ENCODE results near the gene UPK2. TPM values are rescaled to one million over a fixed set of nuclear protein-coding genes. Genes with fewer than 3 reads are reported as not detected.

UPK2 gene
- polyA plus RNA-seq, 3 donors = not detected

DNA sequence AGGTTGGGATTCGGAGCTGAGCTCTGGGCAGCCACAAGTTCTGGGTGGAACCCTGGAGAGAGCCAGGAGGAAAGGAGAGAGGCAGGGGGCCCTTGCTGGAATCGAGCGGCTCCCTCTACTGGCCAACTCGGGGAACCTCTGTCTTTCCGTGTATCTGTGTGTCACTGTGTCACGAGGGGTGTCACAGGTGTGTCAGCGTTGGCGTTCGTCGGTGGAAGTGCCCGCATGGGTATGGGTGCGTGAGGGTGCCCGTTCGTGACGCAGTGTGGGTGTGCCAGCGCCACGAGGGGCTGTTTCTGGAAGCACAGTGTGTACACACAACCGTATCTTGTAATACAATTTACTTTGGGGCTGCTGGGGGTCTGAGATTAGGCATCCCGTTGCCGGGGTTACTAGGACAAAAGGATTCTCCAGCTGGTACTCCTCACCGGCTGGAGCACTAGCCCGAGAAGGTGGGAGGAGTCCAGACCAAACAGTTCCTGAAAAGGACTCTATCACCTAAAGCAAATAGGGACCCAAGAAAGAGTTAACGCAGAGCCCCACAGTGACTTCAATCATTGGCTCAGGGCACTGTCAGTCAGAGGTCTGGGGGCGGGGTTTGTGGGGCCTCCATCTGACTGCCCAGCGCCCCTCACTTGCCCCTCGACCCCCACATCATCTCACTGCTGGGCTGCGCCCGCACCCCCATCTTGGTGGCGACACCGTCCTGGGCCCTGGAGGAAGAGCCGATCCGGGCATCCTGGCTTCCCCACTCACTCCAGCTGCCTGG lies 27.8 kb upstream of the UPK2 start:
- Mint-ChIP-seq H3K27ac (peak overlapping the region; percentile 92 to 98 (median 96)), H3K4me3 (peak overlapping the region; percentile 92 to 98), H3K36me3 (peaks cover 3 to 5% of the 10 kb centered on the region in 2 donors), H3K27me3 (ENCODE audit: low read depth in 3 of 3) (peaks cover 0 to 15% (median 3%) of the 10 kb centered on the region in 3 donors), H3K9me3 (no peaks in the 10 kb centered on the region), H3K4me1 (peaks cover 50% of the 10 kb centered on the region)
- peak overlapping the region; percentile 98 for H3K4me2 ChIP-seq (replicated peaks; ENCODE audit: extremely low read depth, low read length, poor library complexity, severe bottlenecking)
- H3K27me3 ChIP-seq (ENCODE audit: control insufficient read depth in 2 of 2, insufficient read depth in 2 of 2, low read length in 2 of 2) = no peaks in the 10 kb centered on the region
- peak; percentile 93 for TF ChIP-seq CTCF (IDR thresholded peaks at IDR 0.05)
- H3K4me3 ChIP-seq (replicated peaks in 1 of 3; ENCODE audit: low read depth in 2 of 3, low read length in 3 of 3) = peak overlapping the region; percentile 78 to 91 (median 84)
- peaks cover 15% of the 10 kb centered on the region for H4K20me1 ChIP-seq (ENCODE audit: insufficient read depth, low read length)
- 0% methylated on average over 15 of the region's 32 CpGs for WGBS (ENCODE audit: insufficient coverage)
- intact Hi-C loops (cut with micrococcal nuclease) = loop anchor here (2.0 to 5.0 kb wide), 4 partner anchors 19 to 179 kb away; partner anchors contain the start of genes C2CD2L (in 1 of the 2), DDX6 (in 1 of the 2), RPS25 (in 1 of the 2) and TRAPPC4 (in 1 of the 2)
- peaks cover 26% of the 10 kb centered on the region for H3K79me2 ChIP-seq (ENCODE audit: insufficient read depth, low read length)
- peak overlapping the region; percentile 79 for H3K9ac ChIP-seq (ENCODE audit: insufficient read depth, low read length, poor library complexity, severe bottlenecking)
- peak overlapping the region; percentile 86 to 87 for H3K27ac ChIP-seq (ENCODE audit: low read depth in 1 of 2, low read length in 2 of 2)
- no peaks in the 10 kb centered on the region for H3K36me3 ChIP-seq (replicated peaks in 1 of 2; ENCODE audit: control insufficient read depth in 1 of 2, insufficient read depth in 2 of 2, low read length in 2 of 2)
- no peaks in the 10 kb centered on the region for H3K9me3 ChIP-seq (replicated peaks in 1 of 2; ENCODE audit: control insufficient read depth in 1 of 2, insufficient read depth in 1 of 2, low read length in 2 of 2)
- DNase-seq = peak; percentile 85 to 97 (median 85)
- H3K4me1 ChIP-seq (ENCODE audit: control insufficient read depth in 1 of 2, insufficient read depth in 2 of 2, low read length in 2 of 2) = peaks cover 55 to 69% of the 10 kb centered on the region in 2 donors
- peak overlapping the region; percentile 94 for H2AFZ ChIP-seq (ENCODE audit: insufficient read depth, low read depth, low read length, poor library complexity, severe bottlenecking)

DNA sequence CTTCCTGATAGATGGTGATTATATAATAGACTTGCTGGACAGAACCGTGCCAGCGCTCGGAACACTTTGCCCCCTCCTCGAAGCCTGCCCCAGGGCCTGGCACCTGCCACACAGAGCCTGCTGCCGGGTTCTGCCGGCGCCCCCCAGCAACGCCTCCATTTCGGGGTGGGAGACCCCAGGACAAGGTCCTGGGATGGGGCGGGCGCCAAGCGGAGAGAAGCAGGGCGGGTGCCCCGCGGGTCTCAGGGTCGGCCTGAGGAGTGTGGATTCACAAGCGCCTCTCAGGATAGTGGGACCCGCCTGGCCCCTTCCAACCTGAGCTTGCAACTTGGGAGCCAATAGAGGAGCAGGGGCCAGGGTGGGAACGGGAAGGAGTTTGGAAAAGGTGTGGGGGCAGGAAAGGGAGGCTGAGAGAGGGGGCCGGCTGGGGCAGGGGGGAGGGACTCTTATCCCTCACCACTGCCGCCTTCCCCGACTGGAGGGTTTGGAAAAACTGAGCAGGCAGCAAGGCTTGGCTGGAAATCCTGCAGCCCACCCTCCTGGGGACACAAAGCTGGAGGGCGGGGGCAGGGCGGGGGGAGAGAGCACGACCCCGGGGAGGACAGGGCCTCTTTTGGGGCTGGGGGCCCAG lies 27.1 kb upstream of the UPK2 start:
- Histone ChIP-seq H3K27ac (ENCODE audit: low read depth in 1 of 2, low read length in 2 of 2) (peak overlapping the region; percentile 86 to 87), H3K4me2 (replicated peaks; ENCODE audit: extremely low read depth, low read length, poor library complexity, severe bottlenecking) (peak overlapping the region; percentile 98), H3K4me3 (replicated peaks in 1 of 3; ENCODE audit: low read depth in 2 of 3, low read length in 3 of 3) (peak overlapping the region; percentile 78 to 91 (median 84)), H3K27me3 (ENCODE audit: control insufficient read depth in 2 of 2, insufficient read depth in 2 of 2, low read length in 2 of 2) (no peaks in the 10 kb centered on the region), H3K9ac (ENCODE audit: insufficient read depth, low read length, poor library complexity, severe bottlenecking) (peak overlapping the region; percentile 79), H3K9me3 (replicated peaks in 1 of 2; ENCODE audit: control insufficient read depth in 1 of 2, insufficient read depth in 1 of 2, low read length in 2 of 2) (no peaks in the 10 kb centered on the region), H4K20me1 (ENCODE audit: insufficient read depth, low read length) (peaks cover 8% of the 10 kb centered on the region), H3K36me3 (replicated peaks in 1 of 2; ENCODE audit: control insufficient read depth in 1 of 2, insufficient read depth in 2 of 2, low read length in 2 of 2) (no peaks in the 10 kb centered on the region), H3K4me1 (ENCODE audit: control insufficient read depth in 1 of 2, insufficient read depth in 2 of 2, low read length in 2 of 2) (peaks cover 48 to 62% of the 10 kb centered on the region in 2 donors), H2AFZ (ENCODE audit: insufficient read depth, low read depth, low read length, poor library complexity, severe bottlenecking) (peak overlapping the region; percentile 94), H3K79me2 (ENCODE audit: insufficient read depth, low read length) (peaks cover 19% of the 10 kb centered on the region)
- intact Hi-C loops (cut with micrococcal nuclease) = loop anchor here (2.0 to 5.0 kb wide), 4 partner anchors 20 to 178 kb away; partner anchors contain the start of genes C2CD2L (in 1 of the 2), DDX6 (in 1 of the 2), RPS25 (in 1 of the 2) and TRAPPC4 (in 1 of the 2)
- Mint-ChIP-seq H3K27me3 (ENCODE audit: low read depth in 3 of 3) (peaks cover 0 to 15% (median 3%) of the 10 kb centered on the region in 3 donors), H3K36me3 (no peaks in the 10 kb centered on the region), H3K4me3 (peak overlapping the region; percentile 92 to 98), H3K9me3 (no peaks in the 10 kb centered on the region), H3K4me1 (peaks cover 43% of the 10 kb centered on the region), H3K27ac (peak overlapping the region; percentile 92 to 98 (median 96))
- TF ChIP-seq CTCF (IDR thresholded peaks at IDR 0.05) = no peak
- DNase-seq = peak in 1 of 3 donors; percentile 32
- WGBS (ENCODE audit: insufficient coverage) = 0% methylated on average over 22 of the region's 26 CpGs

Data from CD14-positive monocyte (primary cell).